Measurements from ENCODE around the gene CDC73.

Gene CDC73

GRCh38 chr1:193131266-193131860 lies 9.5 kb downstream of the CDC73 start:
- H3K36me3 ChIP-seq (ENCODE audit: control insufficient read depth, insufficient read depth, low read length) = peaks cover 16% of the 10 kb centered on the region; the same call in 1 of the 2 replicates
- H3K4me1 ChIP-seq (ENCODE audit: control insufficient read depth, insufficient read depth, low read length) = no peaks in the 10 kb centered on the region
- no peak for DNase-seq (ENCODE audit: low read depth, low spot score)
- no peaks in the 10 kb centered on the region for H3K9me3 ChIP-seq (ENCODE audit: control insufficient read depth, insufficient read depth, low read length)
- no peaks in the 10 kb centered on the region for H3K27me3 ChIP-seq (ENCODE audit: control insufficient read depth, insufficient read depth, low read length)
- WGBS (ENCODE audit: insufficient coverage, insufficient read length) = no CpG with 5 or more reads among the region's 2 CpGs
- H3K27ac ChIP-seq (ENCODE audit: low read length) = no peak overlapping the region
- H3K4me3 ChIP-seq (ENCODE audit: low read length) = no peak overlapping the region

- Histone ChIP-seq H3K9me3 (ENCODE audit: control insufficient read depth, insufficient read depth, low read length) (no peaks in the 10 kb centered on the region), H3K4me3 (ENCODE audit: low read length) (no peak overlapping the region), H3K27me3 (ENCODE audit: control insufficient read depth, insufficient read depth, low read length) (no peaks in the 10 kb centered on the region), H3K36me3 (ENCODE audit: control insufficient read depth, insufficient read depth, low read length) (peaks cover 3% of the 10 kb centered on the region; the same call in 1 of the 2 replicates), H3K4me1 (ENCODE audit: control insufficient read depth, insufficient read depth, low read length) (no peaks in the 10 kb centered on the region), H3K27ac (ENCODE audit: low read length) (no peak overlapping the region)
- no peak for DNase-seq (ENCODE audit: low read depth, low spot score)
- WGBS (ENCODE audit: insufficient coverage, insufficient read length) = no CpG with 5 or more reads among the region's 7 CpGs
Observed at GRCh38 chr1:193140254-193140653, 18.4 kb downstream of the CDC73 start.

GRCh38 chr1:193141804-193142203 lies 20.0 kb downstream of the CDC73 start:
- Histone ChIP-seq H3K27ac (ENCODE audit: low read length) (no peak overlapping the region), H3K4me3 (ENCODE audit: low read length) (no peak overlapping the region), H3K27me3 (ENCODE audit: control insufficient read depth, insufficient read depth, low read length) (no peaks in the 10 kb centered on the region), H3K9me3 (ENCODE audit: control insufficient read depth, insufficient read depth, low read length) (no peaks in the 10 kb centered on the region), H3K36me3 (ENCODE audit: control insufficient read depth, insufficient read depth, low read length) (peaks cover 3% of the 10 kb centered on the region; the same call in 1 of the 2 replicates), H3K4me1 (ENCODE audit: control insufficient read depth, insufficient read depth, low read length) (no peaks in the 10 kb centered on the region)
- no peak for DNase-seq (ENCODE audit: low read depth, low spot score)
- no CpG with 5 or more reads among the region's 3 CpGs for WGBS (ENCODE audit: insufficient coverage, insufficient read length)

GRCh38 chr1:193142409-193142808 lies 20.6 kb downstream of the CDC73 start:
- WGBS (ENCODE audit: insufficient coverage, insufficient read length) = no CpG with 5 or more reads among the region's 2 CpGs
- no peak for DNase-seq (ENCODE audit: low read depth, low spot score)
- H3K4me3 ChIP-seq (ENCODE audit: low read length) = no peak overlapping the region
- H3K9me3 ChIP-seq (ENCODE audit: control insufficient read depth, insufficient read depth, low read length) = no peaks in the 10 kb centered on the region
- peaks cover 3% of the 10 kb centered on the region; the same call in 1 of the 2 replicates for H3K36me3 ChIP-seq (ENCODE audit: control insufficient read depth, insufficient read depth, low read length)
- H3K4me1 ChIP-seq (ENCODE audit: control insufficient read depth, insufficient read depth, low read length) = no peaks in the 10 kb centered on the region
- no peak overlapping the region for H3K27ac ChIP-seq (ENCODE audit: low read length)
- no peaks in the 10 kb centered on the region for H3K27me3 ChIP-seq (ENCODE audit: control insufficient read depth, insufficient read depth, low read length)

GRCh38 chr1:193143285-193143684 lies 21.5 kb downstream of the CDC73 start:
- H3K4me3 ChIP-seq (ENCODE audit: low read length) = no peak overlapping the region
- no peaks in the 10 kb centered on the region for H3K4me1 ChIP-seq (ENCODE audit: control insufficient read depth, insufficient read depth, low read length)
- H3K36me3 ChIP-seq (ENCODE audit: control insufficient read depth, insufficient read depth, low read length) = peaks cover 3% of the 10 kb centered on the region; the same call in 1 of the 2 replicates
- no peak overlapping the region for H3K27ac ChIP-seq (ENCODE audit: low read length)
- no peak for DNase-seq (ENCODE audit: low read depth, low spot score)
- no peaks in the 10 kb centered on the region for H3K27me3 ChIP-seq (ENCODE audit: control insufficient read depth, insufficient read depth, low read length)
- no CpG with 5 or more reads among the region's 1 CpG for WGBS (ENCODE audit: insufficient coverage, insufficient read length)
- H3K9me3 ChIP-seq (ENCODE audit: control insufficient read depth, insufficient read depth, low read length) = no peaks in the 10 kb centered on the region

GRCh38 chr1:193144361-193144938 lies 22.6 kb downstream of the CDC73 start:
- WGBS (ENCODE audit: insufficient coverage, insufficient read length) = no CpG with 5 or more reads among the region's 5 CpGs
- Histone ChIP-seq H3K36me3 (ENCODE audit: control insufficient read depth, insufficient read depth, low read length) (peaks cover 3% of the 10 kb centered on the region; the same call in 1 of the 2 replicates), H3K27ac (ENCODE audit: low read length) (no peak overlapping the region), H3K27me3 (ENCODE audit: control insufficient read depth, insufficient read depth, low read length) (no peaks in the 10 kb centered on the region), H3K4me3 (ENCODE audit: low read length) (no peak overlapping the region), H3K9me3 (ENCODE audit: control insufficient read depth, insufficient read depth, low read length) (no peaks in the 10 kb centered on the region), H3K4me1 (ENCODE audit: control insufficient read depth, insufficient read depth, low read length) (no peaks in the 10 kb centered on the region)
- DNase-seq (ENCODE audit: low read depth, low spot score) = no peak

- no peak overlapping the region for H3K4me3 ChIP-seq (ENCODE audit: low read length)
- WGBS (ENCODE audit: insufficient coverage, insufficient read length) = no CpG with 5 or more reads among the region's 1 CpG
- no peaks in the 10 kb centered on the region for H3K9me3 ChIP-seq (ENCODE audit: control insufficient read depth, insufficient read depth, low read length)
- no peaks in the 10 kb centered on the region for H3K27me3 ChIP-seq (ENCODE audit: control insufficient read depth, insufficient read depth, low read length)
- DNase-seq (ENCODE audit: low read depth, low spot score) = no peak
- no peaks in the 10 kb centered on the region for H3K4me1 ChIP-seq (ENCODE audit: control insufficient read depth, insufficient read depth, low read length)
- H3K36me3 ChIP-seq (ENCODE audit: control insufficient read depth, insufficient read depth, low read length) = no peaks in the 10 kb centered on the region; the same call in 1 of the 2 replicates
- no peak overlapping the region for H3K27ac ChIP-seq (ENCODE audit: low read length)
Observed at GRCh38 chr1:193144999-193145398, 23.2 kb downstream of the CDC73 start.

- H3K27ac ChIP-seq (ENCODE audit: low read length) = no peak overlapping the region
- H3K4me3 ChIP-seq (ENCODE audit: low read length) = no peak overlapping the region
- no peaks in the 10 kb centered on the region for H3K27me3 ChIP-seq (ENCODE audit: control insufficient read depth, insufficient read depth, low read length)
- H3K9me3 ChIP-seq (ENCODE audit: control insufficient read depth, insufficient read depth, low read length) = no peaks in the 10 kb centered on the region
- WGBS (ENCODE audit: insufficient coverage, insufficient read length) = no CpG with 5 or more reads among the region's 3 CpGs
- DNase-seq (ENCODE audit: low read depth, low spot score) = no peak
- peaks cover 3% of the 10 kb centered on the region; the same call in 1 of the 2 replicates for H3K36me3 ChIP-seq (ENCODE audit: control insufficient read depth, insufficient read depth, low read length)
- no peaks in the 10 kb centered on the region for H3K4me1 ChIP-seq (ENCODE audit: control insufficient read depth, insufficient read depth, low read length)
Observed at GRCh38 chr1:193156117-193156821, 34.4 kb downstream of the CDC73 start.

- H3K27ac ChIP-seq (ENCODE audit: low read length) = no peak overlapping the region
- no peaks in the 10 kb centered on the region for H3K4me1 ChIP-seq (ENCODE audit: control insufficient read depth, insufficient read depth, low read length)
- no CpG with 5 or more reads among the region's 3 CpGs for WGBS (ENCODE audit: insufficient coverage, insufficient read length)
- DNase-seq (ENCODE audit: low read depth, low spot score) = no peak
- no peak overlapping the region for H3K4me3 ChIP-seq (ENCODE audit: low read length)
- no peaks in the 10 kb centered on the region for H3K9me3 ChIP-seq (ENCODE audit: control insufficient read depth, insufficient read depth, low read length)
- H3K27me3 ChIP-seq (ENCODE audit: control insufficient read depth, insufficient read depth, low read length) = no peaks in the 10 kb centered on the region
- H3K36me3 ChIP-seq (ENCODE audit: control insufficient read depth, insufficient read depth, low read length) = peaks cover 3% of the 10 kb centered on the region; the same call in 1 of the 2 replicates
Observed at GRCh38 chr1:193156822-193157142, 35.0 kb downstream of the CDC73 start.

- no peaks in the 10 kb centered on the region for H3K9me3 ChIP-seq (ENCODE audit: control insufficient read depth, insufficient read depth, low read length)
- H3K4me1 ChIP-seq (ENCODE audit: control insufficient read depth, insufficient read depth, low read length) = no peaks in the 10 kb centered on the region
- H3K27ac ChIP-seq (ENCODE audit: low read length) = no peak overlapping the region
- H3K4me3 ChIP-seq (ENCODE audit: low read length) = no peak overlapping the region
- DNase-seq (ENCODE audit: low read depth, low spot score) = no peak
- H3K36me3 ChIP-seq (ENCODE audit: control insufficient read depth, insufficient read depth, low read length) = peaks cover 3% of the 10 kb centered on the region; the same call in 1 of the 2 replicates
- WGBS (ENCODE audit: insufficient coverage, insufficient read length) = no CpG with 5 or more reads among the region's 2 CpGs
- H3K27me3 ChIP-seq (ENCODE audit: control insufficient read depth, insufficient read depth, low read length) = no peaks in the 10 kb centered on the region
Observed at GRCh38 chr1:193157360-193157759, 35.5 kb downstream of the CDC73 start.
